NCI-H510A treated with DMSO at 0.1 percent for 48 hours (cell line): ENCODE data around the gene FERMT3.

Experiments used
- DNase-seq: peaks from one replicate; lab custom pipeline; 2025; lab: John Stamatoyannopoulos, UW

Gene FERMT3

DNA sequence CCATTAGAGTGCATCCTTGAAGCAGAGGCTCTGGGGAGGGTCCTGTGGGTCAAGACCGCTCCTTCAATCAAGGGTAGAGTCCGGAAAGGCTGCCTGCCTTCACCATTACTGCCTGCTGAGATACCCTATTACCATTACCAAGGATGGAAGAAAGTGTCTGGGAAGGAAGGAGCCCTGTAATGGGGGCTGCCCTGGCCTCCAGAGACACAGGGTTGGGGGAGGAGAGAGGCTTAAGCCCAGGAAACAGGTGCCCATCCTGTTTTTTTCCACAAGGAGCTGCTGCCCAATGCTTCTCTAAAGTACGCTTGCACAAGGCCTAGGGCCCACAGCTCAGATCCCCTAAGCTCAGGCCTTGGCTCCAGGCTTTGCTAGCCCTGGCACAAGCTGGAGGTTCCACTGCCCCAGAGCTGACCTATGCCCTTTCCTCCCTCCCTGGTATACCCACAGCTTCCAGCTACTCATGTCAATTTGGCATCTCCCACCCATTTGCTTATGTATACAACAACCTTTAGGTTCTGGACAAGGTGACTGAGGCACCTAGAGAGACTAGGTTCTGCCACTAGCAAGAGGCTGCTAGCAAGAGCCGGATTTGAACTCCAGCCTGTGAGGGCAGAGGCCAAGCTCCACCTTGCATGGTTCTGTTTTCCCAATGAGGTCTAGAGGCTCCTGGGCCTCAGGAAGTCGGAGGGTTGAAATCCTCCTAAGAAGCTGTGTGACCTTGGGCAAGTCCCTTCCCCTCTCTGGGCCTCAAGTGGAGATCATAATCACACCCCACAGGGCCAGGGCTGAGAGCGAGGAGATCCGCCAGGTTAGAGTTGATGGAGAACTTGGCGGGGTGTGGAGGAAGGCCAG is 43.3 kb downstream of the FERMT3 start:
- no peak for DNase-seq

- no peak for DNase-seq
Measured at GRCh38 chr11:64250415-64251015, 44.0 kb downstream of the FERMT3 start.

GRCh38 chr11:64251016-64251752 is 44.7 kb downstream of the FERMT3 start, which contains the start of gene PLCB3:
PLCB3 (plus strand) TSS chr11:64251530; CDS start chr11:64251650, 120 bp downstream.
- no peak for DNase-seq

DNA sequence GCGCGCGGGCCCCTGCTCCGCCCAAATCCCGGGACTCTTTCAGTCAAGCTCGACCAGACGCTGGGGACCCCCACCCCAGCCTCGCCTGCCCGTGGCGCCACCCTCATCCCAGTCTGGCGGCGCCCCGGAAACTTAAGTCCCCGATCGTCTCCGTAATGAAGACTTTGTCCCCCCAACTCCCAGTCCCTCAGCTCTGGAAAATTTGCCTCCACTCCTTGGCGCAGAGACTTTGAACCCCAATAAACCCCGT is 45.2 kb downstream of the FERMT3 start:
- DNase-seq, result no peak

DNA sequence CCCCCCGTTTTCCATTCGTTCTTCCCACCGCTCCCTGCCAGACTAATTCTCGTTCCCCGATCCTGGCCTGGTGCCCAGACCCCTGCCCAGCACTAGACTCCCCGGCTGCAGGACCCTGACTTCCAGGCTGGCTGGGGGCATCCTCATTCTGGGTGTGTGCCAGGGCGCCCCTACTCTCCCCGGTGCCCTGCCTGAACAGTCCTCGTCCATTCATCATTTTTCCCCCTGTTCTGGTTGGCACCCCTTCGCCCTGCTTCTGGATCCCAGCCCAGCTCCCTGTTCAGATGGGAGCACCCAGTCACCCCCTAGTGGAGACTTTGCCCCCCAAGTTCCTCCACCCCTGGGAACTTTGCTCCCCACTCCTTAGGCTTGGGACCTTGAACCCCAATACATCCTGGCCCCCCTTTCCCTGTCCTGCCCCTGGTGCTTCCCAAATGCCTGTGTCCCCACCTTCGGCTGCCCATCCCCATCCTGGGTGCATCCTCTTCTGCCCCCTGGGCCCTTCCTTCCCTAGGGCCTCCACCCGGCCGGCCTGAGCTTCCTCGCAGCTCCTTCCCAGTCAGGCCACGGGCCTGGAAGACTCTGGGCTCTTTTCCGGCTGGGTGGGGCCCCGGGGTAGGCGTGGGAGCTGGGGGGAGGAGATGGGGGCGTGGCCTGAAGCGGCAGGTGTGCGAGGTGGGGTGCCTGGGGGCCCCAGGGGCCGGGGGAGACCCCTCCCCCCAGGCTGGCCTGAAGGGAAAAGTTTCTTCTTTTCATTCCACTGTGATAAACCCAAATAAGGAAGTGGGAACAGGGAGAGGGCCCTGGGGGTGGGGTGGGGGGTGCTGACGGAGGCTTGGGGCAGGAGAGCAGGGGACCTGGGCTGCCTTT is 45.7 kb downstream of the FERMT3 start:
- no peak for DNase-seq

- DNase-seq, result no peak
Measured at GRCh38 chr11:64253043-64253442, 46.5 kb downstream of the FERMT3 start.

DNA sequence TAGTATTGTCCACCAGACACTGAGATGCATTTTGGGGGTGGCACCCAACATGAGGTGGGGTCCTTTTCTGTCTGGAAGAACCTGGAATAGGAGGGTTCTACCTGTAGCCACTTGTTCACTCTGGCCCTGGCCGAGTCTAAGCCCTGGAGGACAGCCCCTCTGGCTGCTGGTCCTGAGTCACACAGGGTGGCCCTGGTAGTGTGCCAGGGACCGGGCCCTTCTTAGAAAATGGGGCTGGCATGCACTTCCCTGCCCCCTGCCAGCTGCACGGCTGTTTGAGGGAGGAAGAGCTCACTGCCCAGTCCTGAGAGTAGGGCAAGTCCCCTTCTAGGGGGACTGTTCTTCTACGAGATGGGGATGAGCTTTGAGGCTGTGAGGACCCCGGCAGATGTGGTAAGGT is 47.0 kb downstream of the FERMT3 start:
- no peak for DNase-seq

- DNase-seq, result no peak
Measured at GRCh38 chr11:64254326-64254725, 47.8 kb downstream of the FERMT3 start.

DNA sequence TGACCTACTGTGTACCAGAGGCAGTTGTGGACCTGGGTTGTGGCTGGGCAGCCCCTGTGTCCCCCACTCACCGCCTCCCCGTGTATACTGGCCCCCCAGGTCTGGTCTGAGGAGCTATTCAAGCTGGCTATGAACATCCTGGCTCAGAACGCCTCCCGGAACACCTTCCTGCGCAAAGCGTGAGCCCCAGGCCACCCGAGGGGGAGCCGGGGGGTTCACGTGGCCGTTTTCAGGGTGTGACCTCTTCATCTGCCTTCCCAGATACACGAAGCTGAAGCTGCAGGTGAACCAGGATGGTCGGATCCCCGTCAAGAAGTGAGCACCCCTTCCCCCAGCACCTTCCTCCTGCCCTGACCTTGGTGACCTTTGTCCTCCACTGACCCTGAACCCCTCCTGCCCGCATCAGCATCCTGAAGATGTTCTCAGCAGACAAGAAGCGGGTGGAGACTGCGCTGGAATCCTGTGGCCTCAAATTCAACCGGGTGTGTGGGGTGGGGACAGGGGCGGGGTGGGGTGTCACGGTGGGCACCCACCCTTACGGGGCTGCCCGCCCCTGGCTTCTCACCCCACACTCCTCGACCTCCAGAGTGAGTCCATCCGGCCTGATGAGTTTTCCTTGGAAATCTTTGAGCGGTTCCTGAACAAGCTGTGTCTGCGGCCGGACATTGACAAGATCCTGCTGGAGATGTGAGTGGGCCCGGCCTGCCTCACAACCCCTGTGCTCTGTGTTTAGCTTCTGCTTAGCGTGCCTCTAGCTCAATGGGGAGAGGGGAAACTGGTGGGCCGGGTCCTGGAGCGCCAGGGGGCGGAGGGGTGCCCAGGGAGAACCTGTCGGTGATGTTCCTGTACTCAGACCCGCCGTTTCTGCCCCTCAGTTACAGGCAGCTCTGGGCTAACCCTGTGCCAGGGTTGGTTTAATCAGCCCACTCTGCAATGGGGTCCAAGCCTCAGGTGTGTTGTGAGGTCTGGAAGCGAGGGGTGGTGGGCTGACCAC is 48.9 kb downstream of the FERMT3 start:
- no peak for DNase-seq

DNA sequence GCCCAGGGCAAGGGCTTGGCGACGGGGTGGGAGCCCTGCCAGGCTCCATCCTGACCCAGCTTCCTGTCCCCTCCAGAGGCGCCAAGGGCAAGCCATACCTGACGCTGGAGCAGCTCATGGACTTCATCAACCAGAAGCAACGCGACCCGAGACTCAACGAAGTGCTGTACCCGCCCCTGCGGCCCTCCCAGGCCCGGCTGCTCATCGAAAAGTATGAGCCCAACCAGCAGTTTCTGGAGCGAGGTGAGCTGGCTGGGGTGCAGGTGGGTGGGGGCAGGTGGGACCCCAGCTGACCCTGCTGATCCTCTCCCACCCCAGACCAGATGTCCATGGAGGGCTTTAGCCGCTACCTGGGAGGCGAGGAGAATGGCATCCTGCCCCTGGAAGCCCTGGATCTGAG is 49.8 kb downstream of the FERMT3 start:
- DNase-seq, result no peak

DNA sequence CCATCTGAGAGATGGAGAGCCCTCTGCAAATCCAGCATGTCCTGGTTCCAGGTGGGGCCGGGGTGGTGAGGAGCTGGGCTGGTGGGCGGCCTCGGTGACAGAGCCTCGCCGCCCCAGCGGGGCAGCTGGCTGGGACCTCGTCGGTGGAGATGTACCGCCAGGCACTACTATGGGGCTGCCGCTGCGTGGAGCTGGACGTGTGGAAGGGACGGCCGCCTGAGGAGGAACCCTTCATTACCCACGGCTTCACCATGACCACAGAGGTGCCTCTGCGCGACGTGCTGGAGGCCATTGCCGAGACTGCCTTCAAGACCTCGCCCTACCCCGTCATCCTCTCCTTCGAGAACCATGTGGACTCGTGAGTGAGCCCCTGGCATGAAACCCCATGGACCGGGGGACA is 51.8 kb downstream of the FERMT3 start:
- no peak for DNase-seq

- DNase-seq, result no peak
Measured at GRCh38 chr11:64258946-64259532, 52.5 kb downstream of the FERMT3 start.

DNA sequence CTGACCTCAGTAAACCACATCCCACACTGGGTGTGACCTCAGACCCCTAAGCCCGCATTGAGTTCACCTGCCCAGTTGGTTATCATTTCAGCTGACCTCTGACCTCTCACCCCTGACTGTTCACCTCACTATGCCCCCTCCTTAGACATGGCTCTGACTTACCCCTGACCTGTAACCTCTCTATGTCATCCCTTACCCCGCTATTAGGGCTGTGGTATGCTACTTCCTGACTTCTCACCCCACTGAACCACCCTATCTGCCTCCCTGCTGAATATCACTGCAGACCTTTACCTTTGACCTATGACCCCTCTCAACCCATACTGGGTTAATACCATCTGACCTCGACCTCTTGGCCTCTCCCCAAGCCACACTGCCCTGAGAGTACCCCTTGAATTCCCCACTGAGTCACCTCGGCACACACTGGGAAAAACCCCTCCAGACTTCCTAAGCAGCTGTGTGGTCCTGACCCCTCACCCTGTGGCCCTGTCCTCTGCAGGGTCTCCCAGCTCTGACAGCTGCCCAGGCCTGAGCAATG is 53.1 kb downstream of the FERMT3 start:
- DNase-seq, result no peak

DNA sequence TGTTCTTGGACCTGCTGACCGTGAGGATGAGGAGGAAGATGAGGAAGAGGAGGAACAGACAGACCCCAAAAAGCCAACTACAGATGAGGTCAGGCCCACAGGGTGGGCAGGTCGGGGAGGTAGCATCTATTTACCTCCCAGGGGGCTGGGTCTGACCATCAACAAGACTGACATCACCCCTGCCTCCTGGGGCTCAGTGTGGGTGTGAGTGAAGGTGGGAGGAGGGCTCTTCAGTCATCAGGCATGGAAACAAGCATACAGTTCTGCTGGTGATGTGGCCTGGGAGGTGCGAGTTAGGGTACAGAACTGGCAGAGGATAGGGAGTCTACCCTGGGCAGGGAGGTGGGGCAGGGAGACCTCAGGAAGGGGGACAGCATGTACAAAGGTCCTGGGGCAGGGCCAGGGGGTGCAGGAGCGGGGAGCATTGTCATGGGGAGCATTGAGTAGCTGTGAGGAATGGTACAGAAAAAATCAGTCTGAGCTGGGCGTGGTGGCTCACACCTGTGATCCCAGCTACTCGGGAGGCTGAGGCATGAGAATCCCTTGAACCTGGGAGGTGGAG is 53.7 kb downstream of the FERMT3 start:
- no peak for DNase-seq

DNA sequence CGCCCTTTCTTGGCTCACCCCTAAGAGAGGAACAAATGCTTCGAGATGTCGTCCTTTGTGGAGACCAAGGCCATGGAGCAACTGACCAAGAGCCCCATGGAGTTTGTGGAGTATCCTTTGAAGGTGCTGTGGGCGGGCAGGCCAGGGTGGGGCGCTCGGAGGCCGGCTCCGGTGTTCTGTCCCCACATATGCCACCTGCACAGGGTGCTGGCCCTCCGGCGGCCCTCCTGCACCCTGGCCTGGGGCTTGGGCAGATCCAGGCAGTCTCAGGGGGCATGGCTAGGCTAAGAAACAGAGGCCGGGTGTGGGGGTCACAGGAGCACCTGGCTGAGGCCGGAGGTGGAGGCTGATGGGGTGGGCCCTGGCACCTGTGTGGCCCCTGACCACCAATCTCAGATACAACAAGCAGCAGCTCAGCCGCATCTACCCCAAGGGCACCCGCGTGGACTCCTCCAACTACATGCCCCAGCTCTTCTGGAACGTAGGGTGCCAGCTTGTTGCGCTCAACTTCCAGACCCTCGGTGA is 55.1 kb downstream of the FERMT3 start:
- no peak for DNase-seq

GRCh38 chr11:64262271-64263002 is 55.9 kb downstream of the FERMT3 start:
- no peak for DNase-seq

DNA sequence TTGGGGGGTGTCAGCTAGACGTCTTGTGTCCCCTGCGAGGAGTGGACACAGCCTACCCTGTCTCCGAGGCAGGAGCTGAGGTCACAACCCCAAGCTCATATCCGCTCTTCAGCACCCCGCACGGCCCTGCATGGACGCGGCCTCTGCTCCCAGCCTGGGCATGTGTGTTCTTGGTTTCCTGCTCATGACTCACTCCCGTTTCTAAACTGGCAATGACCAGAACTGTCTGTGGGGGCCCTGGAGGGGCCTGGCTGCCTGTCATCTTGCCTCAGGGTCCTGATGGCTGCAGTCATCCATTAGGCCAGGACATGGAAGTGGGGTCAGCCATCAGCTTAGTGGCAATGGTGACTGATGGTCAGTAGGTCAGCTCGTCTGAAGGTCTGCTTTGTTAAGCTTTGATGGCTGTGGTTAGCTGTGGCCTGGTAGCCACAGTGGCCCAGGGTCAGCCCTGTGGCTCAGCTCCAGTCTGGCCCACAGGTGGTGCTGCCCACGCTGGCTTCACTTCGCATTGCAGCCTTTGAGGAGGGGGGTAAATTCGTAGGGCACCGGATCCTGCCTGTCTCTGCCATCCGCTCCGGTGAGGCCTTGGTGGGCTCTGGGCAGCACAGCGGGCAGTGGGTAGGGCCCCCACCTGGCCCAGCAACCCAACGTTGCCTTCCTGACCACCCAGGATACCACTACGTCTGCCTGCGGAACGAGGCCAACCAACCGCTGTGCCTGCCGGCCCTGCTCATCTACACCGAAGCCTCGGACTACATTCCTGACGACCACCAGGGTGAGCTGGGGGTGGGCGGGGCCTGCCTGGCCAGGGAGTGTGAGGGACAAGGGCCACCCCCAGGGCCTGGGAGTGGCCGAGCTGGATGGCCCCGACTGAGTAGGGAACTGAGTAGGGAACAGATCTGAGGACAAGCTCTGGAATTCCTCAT is 56.8 kb downstream of the FERMT3 start:
- no peak for DNase-seq

DNA sequence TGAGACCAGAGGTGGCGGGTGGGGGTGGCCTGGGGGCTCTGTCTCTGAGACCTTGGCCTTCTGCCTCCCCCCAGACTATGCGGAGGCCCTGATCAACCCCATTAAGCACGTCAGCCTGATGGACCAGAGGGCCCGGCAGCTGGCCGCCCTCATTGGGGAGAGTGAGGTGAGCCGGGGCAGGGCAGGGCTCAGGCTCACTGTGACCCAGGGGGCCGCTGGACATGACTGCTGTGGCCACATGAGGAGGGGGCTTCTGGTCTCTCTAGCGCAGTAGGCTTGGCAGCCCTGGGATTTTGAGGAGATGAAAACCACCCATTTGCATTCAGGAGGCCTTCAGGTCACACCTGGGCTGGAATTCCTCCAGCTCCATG is 57.4 kb downstream of the FERMT3 start:
- no peak for DNase-seq
